Small intestine (tissue), 7 donors: ENCODE data around the gene WDR6. TPM values are rescaled to one million over a fixed set of nuclear protein-coding genes. Genes with fewer than 3 reads are reported as not detected.

Source experiments
- DNase-seq, 2 donors: peaks; one replicate each; pipeline versions ENCODE4 v3.0.0 to v3.0.0-alpha.2; 2013
- FAIRE-seq: peaks from 2 replicates; lab custom pipeline; 2012; peaks lifted over from hg19 to GRCh38; lab: Jason Lieb, UNC
- H3K27ac ChIP-seq, 3 donors: one replicate each; pipeline ENCODE4 v1.5.1; 2013; ENCODE audit warnings: low read length in 2 of 3, mild to moderate bottlenecking in 2 of 3, control low read depth in 1 of 3, inconsistent platforms in 1 of 3, low read depth in 1 of 3, moderate library complexity in 1 of 3
- H3K27me3 ChIP-seq, 3 donors: one replicate each; pipeline ENCODE4 v1.6.1; 2013; ENCODE audit warnings: low read length in 3 of 3, inconsistent platforms in 1 of 3; ENCODE audit not compliant: control insufficient read depth in 3 of 3, insufficient read depth in 3 of 3
- H3K36me3 ChIP-seq, 3 donors: one replicate each; pipeline ENCODE4 v1.6.1; 2013; ENCODE audit warnings: low read length in 3 of 3, inconsistent platforms in 1 of 3, low read depth in 1 of 3, mild to moderate bottlenecking in 1 of 3, moderate library complexity in 1 of 3; ENCODE audit not compliant: control insufficient read depth in 3 of 3, insufficient read depth in 2 of 3
- H3K4me1 ChIP-seq, 3 donors: one replicate each; pipeline ENCODE4 v1.6.1; 2013; ENCODE audit warnings: low read length in 2 of 3, inconsistent platforms in 1 of 3, low read depth in 1 of 3, mild to moderate bottlenecking in 1 of 3, moderate library complexity in 1 of 3; ENCODE audit not compliant: control insufficient read depth in 3 of 3, insufficient read depth in 2 of 3
- H3K4me3 ChIP-seq, 3 donors: one replicate each; pipeline ENCODE4 v1.5.1; 2013; ENCODE audit warnings: low read length in 3 of 3, control low read depth in 1 of 3, inconsistent platforms in 1 of 3, low read depth in 1 of 3, mild to moderate bottlenecking in 1 of 3, moderate library complexity in 1 of 3
- H3K9me3 ChIP-seq, 2 donors: one replicate each; pipeline ENCODE4 v1.6.1; 2013; ENCODE audit warnings: low read depth in 1 of 2, low read length in 1 of 2; ENCODE audit not compliant: control insufficient read depth in 2 of 2, insufficient read depth in 1 of 2
- WGBS, 3 donors: extraction: QIAGEN DNeasy Blood & Tissue Kit; methylation state at CpG; one replicate each; pipeline ENCODE4 v1.1.7; 2013; 5-methylcytosine and 5-hydroxymethylcytosine counted together
- polyA plus RNA-seq, 4 donors: library from polyadenylated mRNA; stranded (reverse) in 3 of 4; unstranded in 1 of 4; fragments of 200-250 nt in 3 of 4; fragments of 120-200 nt in 1 of 4; gene quantifications; one replicate each; pipeline versions ENCODE4 v1.2.1 to v1.2.3, GENCODE V29; 2013
- donor health status: healthy with polysubstance abuse.
- donor health status: control.
- donor health status: control.
- donor health status: Bipolar disorder and iron deficiency.
- donor health status: healthy.

Gene WDR6
- polyA plus RNA-seq, 4 donors = 98.5 to 174 (median 146) TPM

DNA sequence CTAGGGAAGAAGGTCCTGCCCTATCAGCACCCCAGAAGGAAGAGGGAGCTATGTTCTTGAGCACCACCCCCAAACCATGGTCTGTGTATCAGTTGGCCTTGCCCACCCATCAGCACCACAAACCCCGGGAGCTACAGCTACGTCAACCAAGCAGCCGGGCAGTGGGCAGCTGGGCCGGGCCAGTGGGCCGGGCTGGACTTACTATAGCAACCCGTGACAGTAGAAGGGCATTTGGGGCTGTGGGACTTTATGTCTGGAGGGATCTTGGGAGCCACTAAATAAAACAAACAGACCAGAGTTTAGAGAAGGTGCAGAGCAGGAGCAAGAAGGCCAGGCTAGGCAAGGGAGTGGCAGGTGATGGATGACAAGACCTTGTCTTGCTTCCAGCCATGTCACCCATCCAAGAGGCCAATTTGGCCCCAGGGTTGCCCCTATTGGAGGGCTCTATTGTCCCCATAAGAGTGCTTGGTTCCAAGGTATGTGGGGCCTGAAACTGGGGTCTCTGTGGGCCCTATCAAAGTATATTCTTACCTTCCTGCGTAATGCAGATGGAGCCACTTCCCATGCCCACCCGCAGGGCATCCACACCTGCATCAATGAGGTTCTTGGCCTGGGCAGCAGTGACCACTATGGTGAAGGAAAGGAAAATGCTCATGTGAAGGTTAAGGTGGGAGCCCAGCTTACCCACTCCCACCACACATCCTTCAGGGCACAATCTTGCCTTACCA lies 18.8 kb downstream of the WDR6 start:
- peaks cover 4 to 24% (median 7%) of the 10 kb centered on the region in 3 donors for H3K4me1 ChIP-seq
- no peak for DNase-seq
- no peak for FAIRE-seq
- no peak overlapping the region for H3K27ac ChIP-seq
- WGBS, 3 donors = 89 to 92% (median 91%) methylated on average over 8 of the region's 8 CpGs
- no peak overlapping the region for H3K4me3 ChIP-seq
- H3K36me3 ChIP-seq = peaks cover 0 to 69% (median 11%) of the 10 kb centered on the region in 3 donors
- no peaks in the 10 kb centered on the region for H3K9me3 ChIP-seq
- no peaks in the 10 kb centered on the region for H3K27me3 ChIP-seq

- no peak for DNase-seq
- WGBS, 3 donors = 91 to 96% (median 95%) methylated on average over 3 of the region's 3 CpGs
- H3K4me3 ChIP-seq = no peak overlapping the region
- no peaks in the 10 kb centered on the region for H3K27me3 ChIP-seq
- H3K27ac ChIP-seq = no peak overlapping the region
- peaks cover 4 to 24% (median 7%) of the 10 kb centered on the region in 3 donors for H3K4me1 ChIP-seq
- no peak for FAIRE-seq
- peaks cover 0 to 72% (median 14%) of the 10 kb centered on the region in 3 donors for H3K36me3 ChIP-seq
- no peaks in the 10 kb centered on the region for H3K9me3 ChIP-seq
Observed at GRCh38 chr3:49026536-49026935, 19.3 kb downstream of the WDR6 start.

GRCh38 chr3:49027634-49028033 lies 20.4 kb downstream of the WDR6 start:
- Histone ChIP-seq H3K27me3 (no peaks in the 10 kb centered on the region), H3K27ac (no peak overlapping the region), H3K36me3 (peaks cover 0 to 77% (median 23%) of the 10 kb centered on the region in 3 donors), H3K4me1 (peaks cover 4 to 23% (median 7%) of the 10 kb centered on the region in 3 donors), H3K4me3 (no peak overlapping the region), H3K9me3 (no peaks in the 10 kb centered on the region)
- DNase-seq = no peak
- no peak for FAIRE-seq
- 96 to 97% (median 97%) methylated on average over 9 of the region's 9 CpGs for WGBS, 3 donors

DNA sequence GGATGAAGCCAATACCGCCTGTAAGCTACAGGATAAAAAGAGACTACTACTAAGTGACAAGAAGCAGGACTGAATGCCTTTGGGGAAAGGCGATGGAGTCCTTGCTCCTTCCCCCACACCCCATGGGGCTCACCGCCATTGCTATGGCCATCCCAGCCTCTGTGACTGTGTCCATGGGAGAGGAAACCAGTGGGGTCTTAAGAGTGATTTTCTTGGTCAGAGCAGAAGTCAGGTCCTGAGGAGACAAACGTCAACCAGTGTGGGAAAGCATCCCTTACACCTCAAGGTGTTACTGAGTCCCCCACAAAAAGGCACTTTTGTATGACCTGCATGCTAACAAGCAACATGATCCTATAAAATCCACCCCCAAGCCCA lies 21.1 kb downstream of the WDR6 start:
- H3K4me3 ChIP-seq = peak overlapping the region in 1 of 3 donors; percentile 90
- DNase-seq (no peak), FAIRE-seq (no peak)
- WGBS, 3 donors = 47 to 72% (median 57%) methylated on average over 4 of the region's 4 CpGs
- H3K36me3 ChIP-seq = peaks cover 0 to 75% (median 28%) of the 10 kb centered on the region in 3 donors
- H3K27me3 ChIP-seq = no peaks in the 10 kb centered on the region
- H3K27ac ChIP-seq = peak overlapping the region in 1 of 3 donors; percentile 93
- peaks cover 4 to 16% (median 7%) of the 10 kb centered on the region in 3 donors for H3K4me1 ChIP-seq
- no peaks in the 10 kb centered on the region for H3K9me3 ChIP-seq

DNA sequence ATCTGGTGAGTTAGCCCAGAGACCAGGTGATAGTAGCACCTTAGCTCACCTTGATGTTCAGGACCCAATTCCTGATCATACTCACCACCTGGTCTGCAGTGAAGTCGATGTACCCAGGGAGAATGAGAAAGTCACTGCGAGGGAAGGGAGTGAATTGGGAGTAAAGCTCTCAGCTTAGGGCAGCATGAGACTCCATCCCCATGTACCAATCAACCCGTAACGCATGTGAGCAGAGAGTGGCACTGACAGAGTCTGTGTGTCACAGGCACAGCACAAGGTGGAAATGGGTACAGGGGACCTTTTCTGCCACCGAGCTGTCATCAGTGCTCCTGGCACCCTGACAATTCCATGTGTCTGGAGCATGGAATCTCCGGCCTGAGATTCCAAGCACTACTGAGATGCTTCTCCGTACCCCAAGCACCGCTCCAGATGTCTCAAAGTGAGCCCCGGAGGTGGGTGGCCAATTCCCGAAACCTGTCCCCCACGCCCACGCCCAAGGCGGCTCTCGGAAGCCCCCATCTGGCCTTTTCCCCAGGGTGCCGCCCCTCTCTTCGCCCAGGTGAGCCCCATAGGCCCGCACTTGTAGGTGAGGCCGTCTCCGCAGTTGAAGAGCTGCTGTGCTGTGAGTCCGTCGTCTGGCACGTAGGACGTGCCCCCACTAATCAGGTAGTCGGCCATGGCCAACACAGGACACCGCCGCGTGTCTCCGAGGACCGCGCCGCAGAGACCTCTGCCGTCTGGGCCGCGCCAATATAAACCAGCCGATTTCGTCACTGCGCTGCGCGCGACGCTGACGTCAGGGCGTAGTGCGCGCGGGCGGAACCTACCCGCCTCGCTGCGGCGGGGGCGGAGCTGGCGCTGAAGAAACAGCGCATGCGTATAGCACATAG lies 21.7 kb downstream of the WDR6 start, which contains the start of gene IMPDH2:
Gene IMPDH2, minus strand, starts transcription at position 726 of the 890 bp plus-strand sequence. Its CDS starts 48 bp downstream, at position 678.
- no peak for FAIRE-seq
- H3K27ac ChIP-seq = peak within 1 kb of the TSS; percentile 74 to 93 (median 86)
- H3K27me3 ChIP-seq = no peaks in the 10 kb centered on the region
- H3K9me3 ChIP-seq = no peaks in the 10 kb centered on the region
- DNase-seq = peak; percentile 92 to 98
- H3K4me3 ChIP-seq = peak within 1 kb of the TSS; percentile 41 to 90 (median 59)
- H3K36me3 ChIP-seq = peaks cover 0 to 74% (median 30%) of the 10 kb centered on the region in 3 donors
- peaks cover 4 to 15% (median 7%) of the 10 kb centered on the region in 3 donors for H3K4me1 ChIP-seq
- WGBS, 3 donors = 0 to 1% (median 1%) methylated on average over 54 to 55 of the region's 55 CpGs

- FAIRE-seq (no peak), DNase-seq (no peak)
- WGBS, 3 donors = 1 to 2% (median 2%) methylated on average over 7 of the region's 7 CpGs
- peak overlapping the region; percentile 27 to 93 (median 86) for H3K27ac ChIP-seq
- H3K4me3 ChIP-seq = peak overlapping the region in 1 of 3 donors; percentile 90
- H3K9me3 ChIP-seq = no peaks in the 10 kb centered on the region
- peaks cover 0 to 74% (median 28%) of the 10 kb centered on the region in 3 donors for H3K36me3 ChIP-seq
- H3K4me1 ChIP-seq = peaks cover 4 to 15% (median 7%) of the 10 kb centered on the region in 3 donors
- H3K27me3 ChIP-seq = no peaks in the 10 kb centered on the region
Observed at GRCh38 chr3:49029563-49029884, 22.3 kb downstream of the WDR6 start.

DNA sequence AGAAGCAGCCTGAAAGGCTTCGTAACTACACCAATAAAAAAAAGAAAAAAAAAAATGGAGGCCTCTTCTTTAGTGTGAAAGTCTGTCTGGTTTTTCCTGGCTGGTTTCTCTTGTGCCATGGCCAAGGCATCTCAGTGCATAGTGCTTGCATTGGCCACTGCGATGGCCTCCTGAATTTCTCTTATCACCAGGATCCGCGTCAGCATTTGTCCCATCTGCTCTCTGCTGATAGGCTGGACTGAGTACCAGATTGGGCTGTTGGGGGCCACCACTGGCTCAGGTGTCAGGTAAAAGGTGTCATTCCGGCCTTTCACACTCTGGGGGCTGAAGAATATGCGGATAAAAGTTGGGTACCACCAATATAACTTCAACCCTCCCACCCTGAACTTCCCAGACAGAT lies 23.1 kb downstream of the WDR6 start:
- DNase-seq (no peak), FAIRE-seq (no peak)
- Histone ChIP-seq H3K9me3 (no peaks in the 10 kb centered on the region), H3K27ac (no peak overlapping the region), H3K36me3 (peaks cover 0 to 74% (median 22%) of the 10 kb centered on the region in 3 donors), H3K4me3 (no peak overlapping the region), H3K4me1 (peaks cover 4 to 15% (median 7%) of the 10 kb centered on the region in 3 donors), H3K27me3 (no peaks in the 10 kb centered on the region)
- WGBS, 3 donors = 84 to 90% (median 85%) methylated on average over 6 of the region's 6 CpGs

DNA sequence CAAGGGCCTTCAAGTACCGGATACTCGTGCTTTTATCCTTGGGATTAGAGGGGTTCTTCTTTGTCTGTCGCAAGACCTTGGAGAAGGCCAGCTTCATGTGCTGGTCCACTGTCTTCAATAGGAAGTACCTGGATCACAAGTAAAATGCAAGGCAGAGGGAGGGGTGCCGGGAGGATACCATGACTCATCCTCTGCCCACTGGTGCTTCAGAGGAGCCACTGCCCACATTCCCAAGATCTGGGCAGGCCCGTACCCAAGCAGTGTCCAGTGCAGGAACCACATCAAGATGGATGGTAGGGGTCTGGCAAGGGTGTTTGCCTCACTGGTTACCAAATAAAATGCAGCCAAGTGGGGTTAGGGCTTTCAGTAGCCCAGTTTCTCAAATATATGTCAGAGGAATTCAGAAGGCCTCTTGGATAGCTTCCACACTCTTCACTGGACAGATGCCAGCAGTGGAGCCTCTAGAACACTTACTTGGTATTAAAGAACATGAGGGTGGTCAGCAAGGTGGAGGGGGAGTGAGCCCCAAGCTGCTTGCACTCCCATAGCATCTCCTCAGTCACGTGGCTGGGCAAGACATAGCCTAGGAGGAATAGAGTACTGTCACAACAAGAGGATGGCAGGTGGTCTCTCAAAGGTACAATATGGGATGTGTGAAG lies 25.6 kb downstream of the WDR6 start:
- no peak overlapping the region for H3K27ac ChIP-seq
- no peak overlapping the region for H3K4me3 ChIP-seq
- DNase-seq (no peak), FAIRE-seq (no peak)
- H3K27me3 ChIP-seq = no peaks in the 10 kb centered on the region
- peaks cover 4 to 10% (median 7%) of the 10 kb centered on the region in 3 donors for H3K4me1 ChIP-seq
- no peaks in the 10 kb centered on the region for H3K9me3 ChIP-seq
- peaks cover 0 to 67% (median 21%) of the 10 kb centered on the region in 3 donors for H3K36me3 ChIP-seq
- WGBS, 3 donors = 91 to 94% (median 93%) methylated on average over 6 of the region's 6 CpGs
